H9 (cell line): ENCODE data around the gene GABPB2. TPM values are rescaled to one million over a fixed set of nuclear protein-coding genes. Genes with fewer than 3 reads are reported as not detected.

Source experiments
- DNase-seq: peaks from one replicate; pipeline ENCODE4 v3.0.0-alpha.2; 2017
- H2AFZ ChIP-seq: one replicate; pipeline ENCODE4 v1.6.1; 2013; ENCODE audit warnings: mild to moderate bottlenecking, low read length, control low read depth, moderate library complexity
- H2AK5ac ChIP-seq: 2 replicates; pipeline ENCODE4 v1.6.1; 2013; ENCODE audit warnings: low read length, control low read depth, mixed read lengths; ENCODE audit not compliant: insufficient read length
- H2BK120ac ChIP-seq: one replicate; pipeline ENCODE4 v1.6.1; 2013; ENCODE audit warnings: low read depth, mild to moderate bottlenecking, low read length, control low read depth, inconsistent platforms; ENCODE audit not compliant: poor library complexity, severe bottlenecking
- H2BK12ac ChIP-seq: 2 replicates; pipeline ENCODE4 v1.6.1; 2013; ENCODE audit warnings: low read length, control low read depth, mixed read lengths, low read depth; ENCODE audit not compliant: insufficient read length
- H2BK15ac ChIP-seq: 2 replicates; pipeline ENCODE4 v1.6.1; 2013; ENCODE audit warnings: low read depth, low read length, control low read depth
- H2BK20ac ChIP-seq: one replicate; pipeline ENCODE4 v1.6.1; 2013; ENCODE audit warnings: low read depth, mild to moderate bottlenecking, low read length, control low read depth, inconsistent platforms; ENCODE audit not compliant: poor library complexity, severe bottlenecking
- H2BK5ac ChIP-seq: 2 replicates; pipeline ENCODE4 v1.6.1; 2013; ENCODE audit warnings: low read length, control low read depth, mixed read lengths; ENCODE audit not compliant: insufficient read length
- H3K14ac ChIP-seq: 2 replicates; pipeline ENCODE4 v1.6.1; 2013; ENCODE audit warnings: low read length, control low read depth; ENCODE audit not compliant: insufficient read depth
- H3K18ac ChIP-seq: 2 replicates; pipeline ENCODE4 v1.6.1; 2013; ENCODE audit warnings: low read depth, mild to moderate bottlenecking, mixed read lengths, low read length, control low read depth; ENCODE audit not compliant: insufficient read length
- H3K23ac ChIP-seq: 2 replicates; pipeline ENCODE4 v1.6.1; 2013; ENCODE audit warnings: low read length, control low read depth, mixed read lengths, low read depth; ENCODE audit not compliant: insufficient read length
- H3K23me2 ChIP-seq: 2 replicates; pipeline ENCODE4 v1.6.1; 2013; ENCODE audit warnings: low read depth, mild to moderate bottlenecking, mixed read lengths, low read length, control low read depth; ENCODE audit not compliant: insufficient read length, poor library complexity, severe bottlenecking
- H3K27ac ChIP-seq: 2 replicates; pipeline ENCODE4 v1.5.1; 2013; ENCODE audit warnings: low read length, control low read depth, mixed read lengths, low read depth; ENCODE audit not compliant: insufficient read length
- H3K27me3 ChIP-seq: 2 replicates; pipeline ENCODE4 v1.6.1; 2013; ENCODE audit warnings: low read length, control low read depth, inconsistent platforms; ENCODE audit not compliant: insufficient read depth
- H3K4ac ChIP-seq: 2 replicates; pipeline ENCODE4 v1.6.1; 2013; ENCODE audit warnings: low read depth, mild to moderate bottlenecking, control low read depth, inconsistent platforms, low read length, moderate library complexity
- H3K4me1 ChIP-seq: 2 replicates; pipeline ENCODE4 v1.6.1; 2013; ENCODE audit warnings: low read length, control low read depth, inconsistent platforms; ENCODE audit not compliant: insufficient read depth
- H3K4me2 ChIP-seq: 2 replicates; pipeline ENCODE4 v1.6.1; 2013; ENCODE audit warnings: low read length, control low read depth, mixed read lengths; ENCODE audit not compliant: insufficient read length, insufficient read depth
- H3K56ac ChIP-seq: 2 replicates; pipeline ENCODE4 v1.6.1; 2013; ENCODE audit warnings: low read depth, mild to moderate bottlenecking, mixed read lengths, low read length, control low read depth; ENCODE audit not compliant: insufficient read length
- H3K79me1 ChIP-seq: 2 replicates; pipeline ENCODE4 v1.6.1; 2013; ENCODE audit warnings: low read depth, mild to moderate bottlenecking, moderate library complexity, low read length, control low read depth, inconsistent platforms; ENCODE audit not compliant: insufficient read depth, poor library complexity, severe bottlenecking
- H3K79me2 ChIP-seq: 2 replicates; pipeline ENCODE4 v1.6.1; 2013; ENCODE audit warnings: low read length, control low read depth, inconsistent platforms; ENCODE audit not compliant: insufficient read depth
- H3K9ac ChIP-seq: 2 replicates; pipeline ENCODE4 v1.6.1; 2013; ENCODE audit warnings: low read length, control low read depth, mixed read lengths; ENCODE audit not compliant: insufficient read length; ENCODE audit errors: extremely low read depth
- H3K9me3 ChIP-seq: one replicate; pipeline ENCODE4 v1.6.1; 2013; ENCODE audit warnings: low read depth, low read length, inconsistent platforms; ENCODE audit not compliant: control insufficient read depth
- H3T11ph ChIP-seq: one replicate; pipeline ENCODE4 v1.6.1; 2013; ENCODE audit warnings: mild to moderate bottlenecking, low read length, control low read depth, inconsistent platforms
- H4K20me1 ChIP-seq: one replicate; pipeline ENCODE4 v1.6.1; 2013; ENCODE audit not compliant: control insufficient read depth, insufficient read length, insufficient read depth
- H4K5ac ChIP-seq: 2 replicates; pipeline ENCODE4 v1.6.1; 2013; ENCODE audit warnings: low read depth, mild to moderate bottlenecking, mixed read lengths, low read length, control low read depth; ENCODE audit not compliant: insufficient read length
- H4K8ac ChIP-seq: replicated peaks from 2 replicates; pipeline ENCODE4 v1.6.1; 2013; ENCODE audit warnings: low read length, control low read depth, mixed read lengths, low read depth; ENCODE audit not compliant: insufficient read length
- H4K91ac ChIP-seq: 2 replicates; pipeline ENCODE4 v1.6.1; 2013; ENCODE audit warnings: low read depth, mild to moderate bottlenecking, moderate library complexity, mixed read lengths, low read length, control low read depth; ENCODE audit not compliant: insufficient read length
- H3K27ac Mint-ChIP-seq, 3 experiments: 2 replicates in 2 of 3; 3 replicates in 1 of 3; pipeline ENCODE4 v1.8.0; 2020 to 2021; ENCODE audit warnings: mixed read lengths in 3 of 3, mild to moderate bottlenecking in 1 of 3, moderate library complexity in 1 of 3
- H3K27me3 Mint-ChIP-seq: 2 replicates; pipeline ENCODE4 v1.8.0; 2021; ENCODE audit warnings: low read depth, mild to moderate bottlenecking, moderate library complexity, mixed read lengths
- H3K36me3 Mint-ChIP-seq, 3 experiments: 2 replicates in 2 of 3; 3 replicates in 1 of 3; pipeline ENCODE4 v1.8.0; 2020 to 2021; ENCODE audit warnings: low read depth in 3 of 3, mixed read lengths in 3 of 3; ENCODE audit not compliant: insufficient read depth in 1 of 3
- H3K4me1 Mint-ChIP-seq, 2 experiments: 2 replicates each; pipeline ENCODE4 v1.8.0; 2020; ENCODE audit warnings: mixed read lengths in 2 of 2
- H3K4me3 Mint-ChIP-seq, 2 experiments: 2 replicates in 1 of 2; 3 replicates in 1 of 2; pipeline ENCODE4 v1.8.0; 2020 to 2021; ENCODE audit warnings: mild to moderate bottlenecking in 2 of 2, mixed read lengths in 2 of 2, moderate library complexity in 1 of 2
- H3K9me3 Mint-ChIP-seq, 2 experiments: 2 replicates in 1 of 2; 3 replicates in 1 of 2; pipeline ENCODE4 v1.8.0; 2020; ENCODE audit warnings: mild to moderate bottlenecking in 2 of 2, mixed read lengths in 2 of 2, moderate library complexity in 1 of 2
- CTCF ChIP-seq: fragments of 200-600 bp; sonication (generic); conservative IDR thresholded peaks from 3 replicates; pipeline ENCODE4 v1.8.0; 2021; ENCODE audit warnings: antibody characterized with exemption, mild to moderate bottlenecking
- WGBS: extraction: QIAGEN DNeasy Blood & Tissue Kit; methylation state at CpG from one replicate; pipeline ENCODE4 v1.1.7; 2013; ENCODE audit warnings: missing lambda C conversion rate, low lambda C conversion rate, mixed read lengths; ENCODE audit not compliant: insufficient read length; ENCODE audit errors: extremely low coverage; 5-methylcytosine and 5-hydroxymethylcytosine counted together
- total RNA-seq: library from RNA; stranded (reverse); gene quantifications from 2 replicates; pipeline ENCODE4 v1.2.1, GENCODE V29; 2021

The GABPB2 gene
- total RNA-seq, 1 experiment from 2014 or later: 4.1 TPM

- H2BK120ac ChIP-seq: no peak overlapping the region
- no peak for DNase-seq
- WGBS: no CpG with 5 or more reads among the region's 13 CpGs
Observed at GRCh38 chr1:151072224-151072623, 1.7 kb downstream of the GABPB2 start.

More at GRCh38 chr1:151072224-151072623, 1.7 kb downstream of the GABPB2 start:
- Histone ChIP-seq H3K23ac (no peak overlapping the region), H3K27me3 (no peaks in the 10 kb centered on the region), H2BK20ac (no peak overlapping the region), H3K23me2 (no peaks in the 10 kb centered on the region), H4K20me1 (no peaks in the 10 kb centered on the region), H2BK5ac (no peak overlapping the region), H3K18ac (no peak overlapping the region), H2BK12ac (no peak overlapping the region), H3T11ph (no peak overlapping the region), H4K91ac (no peak overlapping the region), H2AK5ac (no peak overlapping the region), H3K14ac (no peak overlapping the region), H4K8ac (no peak overlapping the region), H3K4me2 (no peak overlapping the region), H3K9ac (no peak overlapping the region), H2BK15ac (no peak overlapping the region), H3K9me3 (no peaks in the 10 kb centered on the region), H3K27ac (no peak overlapping the region), H3K4ac (no peak overlapping the region), H3K79me2 (no peaks in the 10 kb centered on the region), H4K5ac (no peak overlapping the region), H3K56ac (no peak overlapping the region), H3K4me1 (no peaks in the 10 kb centered on the region), H3K79me1 (no peaks in the 10 kb centered on the region), H2AFZ (no peak overlapping the region)
- no peak overlapping the region for H3K4me3 Mint-ChIP-seq
- H3K27ac Mint-ChIP-seq: 0 out of 7 replicates have a peak overlapping the region, but pooled peaks of 1 of the 3 experiments have one; percentile 33
- TF ChIP-seq CTCF: peak; percentile 31; the same call in 1 of the 3 replicates
- H3K9me3 Mint-ChIP-seq: no peaks in the 10 kb centered on the region
- peaks cover 6 to 10% (median 9%) of the 10 kb centered on the region in 3 experiments; a peak in 4 of 7 replicates for H3K36me3 Mint-ChIP-seq
- H3K4me1 Mint-ChIP-seq: peaks cover 9 to 12% of the 10 kb centered on the region in 2 experiments
- no peaks in the 10 kb centered on the region for H3K27me3 Mint-ChIP-seq
